SIG-M5 (cell line): Measurements from ENCODE around the gene PCIF1.
"Not testable (repeated sequence)": the region's sequence is repeated elsewhere in the genome, so short reads cannot be mapped to it uniquely, and the experiment has no call there.

Source experiments
- DNase-seq: peaks from one replicate; lab custom pipeline; 2025; lab: John Stamatoyannopoulos, UW

The PCIF1 gene

DNA sequence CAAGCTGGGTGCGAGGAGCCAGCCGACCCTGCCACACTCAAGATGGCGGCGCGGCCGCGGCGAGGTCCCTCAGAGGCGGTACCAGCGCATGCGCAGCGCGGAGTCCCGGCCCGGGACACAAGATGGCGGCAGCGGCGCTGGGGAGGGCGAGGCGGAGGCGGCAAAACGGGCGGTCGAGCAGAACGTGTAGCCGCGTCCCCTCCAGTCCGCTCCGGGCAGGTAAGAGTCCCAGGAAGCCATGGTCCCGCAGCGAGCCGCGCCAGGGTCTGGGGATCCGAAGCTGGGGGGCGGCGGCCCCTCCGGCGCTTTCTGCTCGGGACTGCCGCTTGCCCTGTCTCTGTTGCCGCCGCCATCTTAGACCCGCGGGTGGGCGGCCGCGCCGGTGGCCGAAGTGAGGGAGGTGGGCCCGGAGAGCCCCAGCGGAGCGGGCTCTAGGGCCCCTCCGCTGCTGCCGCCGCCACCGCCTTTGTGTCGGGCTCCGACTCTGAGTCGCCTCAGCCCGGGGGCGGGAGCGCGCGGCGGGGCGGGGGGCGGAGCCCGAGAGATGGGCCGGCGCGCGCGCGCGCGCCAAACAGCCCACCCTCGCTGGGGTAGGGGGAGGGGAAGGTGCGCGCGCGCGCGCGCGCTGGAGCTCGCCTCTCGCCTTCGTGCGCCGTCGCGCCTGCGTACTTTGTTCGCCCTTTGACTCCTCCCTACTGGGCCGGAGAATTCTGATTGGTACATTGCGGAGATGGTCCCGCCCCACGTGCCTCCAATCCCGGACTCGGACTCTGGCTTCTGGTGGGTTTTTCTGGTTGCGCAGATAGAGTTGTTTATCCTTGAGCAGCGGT lies at the start of gene PCIF1:
Gene PCIF1, plus strand, starts transcription at position 98 of the 830 bp plus-strand sequence. CDS start 4,317 bp downstream, outside the sequence.
- DNase-seq, result peak; percentile 73

- DNase-seq, result no peak
These were observed 47.7 kb upstream of the PCIF1 start for GRCh38 chr20:45886590-45887345.

- DNase-seq, result no peak
These were observed 47.2 kb upstream of the PCIF1 start, which contains the start of gene SPATA25 for GRCh38 chr20:45887346-45887715. Gene SPATA25 (minus strand): TSS chr20:45887622. CDS start chr20:45887590, 32 bp downstream.

DNA sequence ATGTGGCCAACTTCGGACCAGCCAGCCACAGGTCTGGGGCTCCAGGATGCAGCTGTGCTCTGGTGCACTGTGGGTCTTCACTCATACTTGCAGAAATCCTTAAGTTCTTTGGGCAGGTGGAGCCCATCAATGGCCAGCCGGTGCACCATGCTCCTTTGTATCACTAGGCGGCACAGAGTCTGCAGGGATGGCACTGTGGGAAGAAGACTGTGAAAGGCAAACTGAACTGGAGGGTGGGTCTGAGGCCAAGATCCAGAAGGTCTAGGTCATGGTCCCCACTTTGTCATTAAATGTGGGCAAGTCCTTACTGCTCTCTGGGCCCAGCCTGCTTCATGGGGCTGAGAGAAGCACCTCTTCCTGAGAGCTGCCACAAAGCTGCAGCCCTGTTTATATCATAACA lies 45.8 kb upstream of the PCIF1 start:
- no peak for DNase-seq

- DNase-seq, result no peak
These were observed 44.2 kb upstream of the PCIF1 start for GRCh38 chr20:45890077-45890984.

DNA sequence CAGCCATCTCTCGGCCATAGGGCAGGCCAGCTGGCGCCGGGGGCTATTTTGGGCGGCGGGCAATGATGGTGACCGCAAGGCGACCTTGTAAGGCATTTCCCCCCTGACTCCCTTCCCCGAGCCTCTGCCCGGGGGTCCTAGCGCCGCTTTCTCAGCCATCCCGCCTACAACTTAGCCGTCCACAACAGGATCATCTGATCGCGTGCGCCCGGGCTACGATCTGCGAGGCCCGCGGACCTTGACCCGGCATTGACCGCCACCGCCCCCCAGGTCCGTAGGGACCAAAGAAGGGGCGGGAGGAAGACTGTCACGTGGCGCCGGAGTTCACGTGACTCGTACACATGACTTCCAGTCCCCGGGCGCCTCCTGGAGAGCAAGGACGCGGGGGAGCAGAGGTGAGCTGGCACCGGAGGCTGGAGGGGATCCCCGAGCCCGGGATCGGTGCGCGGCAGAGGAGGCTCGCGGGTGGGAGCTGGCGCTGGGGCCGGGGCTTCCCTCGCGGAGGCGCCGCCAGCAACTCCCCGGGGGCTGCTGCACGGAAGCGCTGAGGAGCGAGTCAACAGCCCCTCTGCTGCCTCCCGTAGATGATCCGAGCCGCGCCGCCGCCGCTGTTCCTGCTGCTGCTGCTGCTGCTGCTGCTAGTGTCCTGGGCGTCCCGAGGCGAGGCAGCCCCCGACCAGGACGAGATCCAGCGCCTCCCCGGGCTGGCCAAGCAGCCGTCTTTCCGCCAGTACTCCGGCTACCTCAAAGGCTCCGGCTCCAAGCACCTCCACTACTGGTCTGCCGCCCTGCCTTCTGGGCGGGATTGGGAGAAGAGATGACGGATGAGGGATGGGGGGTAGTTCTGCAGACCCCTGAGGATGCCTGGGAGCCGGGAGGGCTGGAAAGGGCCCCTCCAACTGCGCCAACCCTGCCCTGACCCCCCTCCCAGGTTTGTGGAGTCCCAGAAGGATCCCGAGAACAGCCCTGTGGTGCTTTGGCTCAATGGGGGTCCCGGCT lies 43.2 kb upstream of the PCIF1 start, which contains the start of the genes CTSA and NEURL2:
Gene CTSA, plus strand, starts transcription at position 351 of the 999 bp plus-strand sequence. Its CDS starts 234 bp downstream, at position 585.
Gene NEURL2, minus strand, starts transcription at position 224 of the 999 bp plus-strand sequence. Its CDS starts 217 bp downstream, at position 7.
- DNase-seq, result no peak

- no peak for DNase-seq
These were observed 42.2 kb upstream of the PCIF1 start for GRCh38 chr20:45892049-45892825.

GRCh38 chr20:45892828-45893500 lies 41.5 kb upstream of the PCIF1 start:
- DNase-seq, result no peak

DNA sequence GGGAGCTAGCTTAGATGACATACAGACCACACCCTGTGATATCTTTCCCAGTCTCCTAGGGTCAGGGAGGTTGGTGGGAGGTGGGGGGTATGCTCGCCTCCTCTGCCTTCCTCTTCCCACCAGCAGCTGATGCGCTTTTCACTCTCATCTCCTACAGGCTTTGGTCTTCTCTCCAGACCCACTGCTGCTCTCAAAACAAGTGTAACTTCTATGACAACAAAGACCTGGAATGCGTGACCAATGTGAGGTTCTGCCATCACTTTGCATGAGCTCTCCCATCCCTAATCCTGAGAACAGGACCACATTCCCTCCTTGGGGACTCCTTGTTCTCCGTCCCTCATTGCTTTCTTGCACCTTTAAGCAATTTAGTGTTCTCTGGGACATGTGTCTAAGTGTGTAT lies 40.7 kb upstream of the PCIF1 start:
- DNase-seq, result no peak

GRCh38 chr20:45894797-45895196 lies 39.7 kb upstream of the PCIF1 start:
- no peak for DNase-seq

- no peak for DNase-seq
These were observed 37.8 kb upstream of the PCIF1 start for GRCh38 chr20:45896641-45897161.

DNA sequence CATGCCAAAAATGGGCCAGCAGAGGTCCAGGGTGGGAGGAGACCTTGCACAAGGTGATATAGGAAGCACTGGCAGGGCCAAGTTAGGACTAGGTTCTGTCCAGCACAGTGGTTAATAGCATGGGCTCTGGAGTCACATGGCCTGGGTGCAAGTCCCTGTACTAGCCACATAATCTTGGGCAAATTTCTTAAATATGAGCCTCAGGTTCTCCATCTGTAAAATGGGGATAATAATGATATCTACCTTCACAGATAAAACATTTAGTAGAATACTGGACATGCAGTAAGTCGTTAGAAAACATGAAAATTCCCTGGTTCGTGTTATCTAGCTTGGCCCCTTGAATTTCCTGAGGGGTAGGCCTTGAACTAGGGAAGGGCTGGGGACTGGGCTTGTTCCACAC lies 37.2 kb upstream of the PCIF1 start:
- no peak for DNase-seq

DNA sequence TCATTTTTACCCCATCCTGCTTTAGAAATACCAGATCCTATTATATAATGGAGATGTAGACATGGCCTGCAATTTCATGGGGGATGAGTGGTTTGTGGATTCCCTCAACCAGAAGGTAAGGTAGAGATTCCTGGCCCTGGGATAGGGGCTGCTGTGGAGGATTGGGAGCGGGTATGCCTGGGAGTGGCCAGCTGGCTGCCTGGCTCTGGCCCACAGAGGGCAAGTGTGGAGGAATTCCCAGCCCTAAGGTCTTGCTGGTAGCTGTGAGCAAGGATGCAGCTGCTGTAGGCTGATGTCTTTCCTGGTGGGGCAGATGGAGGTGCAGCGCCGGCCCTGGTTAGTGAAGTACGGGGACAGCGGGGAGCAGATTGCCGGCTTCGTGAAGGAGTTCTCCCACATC lies 36.8 kb upstream of the PCIF1 start:
- DNase-seq, result no peak

GRCh38 chr20:45898285-45898684 lies 36.2 kb upstream of the PCIF1 start:
- no peak for DNase-seq

DNA sequence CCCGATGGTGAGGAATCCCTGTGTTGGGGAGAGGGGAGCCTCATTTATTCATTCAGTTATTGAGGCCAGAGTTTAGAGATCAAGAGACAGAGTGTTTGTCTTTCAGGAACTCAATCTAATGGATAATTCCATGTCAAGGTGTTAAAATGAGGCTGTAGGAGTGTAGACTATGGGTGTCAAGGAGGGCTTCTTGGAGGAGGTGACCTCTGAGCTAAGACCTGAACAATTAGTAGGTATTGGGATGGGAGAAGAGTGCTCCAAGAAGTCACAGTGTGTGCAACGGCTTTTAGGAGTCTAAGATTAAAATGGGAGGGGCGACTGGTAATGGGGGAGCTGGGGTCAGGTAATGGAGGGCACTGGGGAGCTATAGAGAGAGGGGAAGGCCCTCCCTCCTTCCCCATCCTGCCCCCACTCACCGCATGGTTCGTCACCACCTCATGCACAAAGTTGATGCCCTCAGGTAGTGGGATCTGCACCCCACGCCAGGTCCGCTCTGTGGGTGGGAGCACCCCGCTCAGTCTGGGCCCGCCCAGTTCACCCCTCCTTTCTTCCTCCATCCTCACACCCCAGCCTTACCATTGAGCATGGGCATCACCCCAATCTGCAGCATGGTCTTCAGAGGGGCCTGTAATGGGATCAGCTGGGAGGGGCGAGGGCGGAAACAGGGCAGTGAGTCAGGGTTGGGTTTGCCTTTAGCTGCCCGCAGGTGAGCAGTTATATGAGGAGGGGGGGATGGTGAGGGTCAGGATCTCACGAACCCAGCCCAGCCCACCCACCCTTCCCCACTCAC lies 35.2 kb upstream of the PCIF1 start:
- DNase-seq, result no peak

GRCh38 chr20:45901332-45901731 lies 33.2 kb upstream of the PCIF1 start:
- DNase-seq, result not testable (repeated sequence)

GRCh38 chr20:45902199-45902701 lies 32.2 kb upstream of the PCIF1 start:
- DNase-seq, result no peak
